ENCODE measurements around the gene SRGAP3. TPM values are rescaled to one million over a fixed set of nuclear protein-coding genes. Genes with fewer than 3 reads are reported as not detected.

Gene SRGAP3
- total and polyA plus RNA-seq, 7 donors: 0.69 to 7.7 (median 5.8) TPM

GRCh38 chr3:9133656-9134055 lies 115.8 kb downstream of the SRGAP3 start:
- Histone ChIP-seq H3K27me3 (peaks cover 0 to 6% (median 4%) of the 10 kb centered on the region in 3 donors), H3K4me1 (peaks cover 0 to 13% (median 8%) of the 10 kb centered on the region in 4 donors), H3K4me3 (no peak overlapping the region), H3K9me3 (no peaks in the 10 kb centered on the region), H3K27ac (no peak overlapping the region), H3K36me3 (no peaks in the 10 kb centered on the region)
- no peak for TF ChIP-seq EP300 (IDR thresholded peaks at IDR 0.05)
- no peak for TF ChIP-seq POLR2AphosphoS5 (IDR thresholded peaks at IDR 0.05)
- TF ChIP-seq POLR2A (IDR thresholded peaks at IDR 0.05): no peak
- TF ChIP-seq CTCF (IDR thresholded peaks at IDR 0.05): no peak
- no peak for DNase-seq
- intact Hi-C loops (cut with DNase I): no loop called here
- 13 to 63% methylated on average over 3 of the region's 3 CpGs for WGBS, 2 donors

- Histone ChIP-seq H3K9me3 (no peaks in the 10 kb centered on the region), H3K36me3 (no peaks in the 10 kb centered on the region), H3K4me3 (no peak overlapping the region), H3K4me1 (no peaks in the 10 kb centered on the region), H3K27me3 (no peaks in the 10 kb centered on the region), H3K27ac (no peak overlapping the region)
- no peak for DNase-seq
- WGBS, 2 donors: 56 to 57% methylated on average over 8 of the region's 8 CpGs
- TF ChIP-seq POLR2A (IDR thresholded peaks at IDR 0.05) (no peak), CTCF (IDR thresholded peaks at IDR 0.05) (no peak), POLR2AphosphoS5 (IDR thresholded peaks at IDR 0.05) (no peak), EP300 (IDR thresholded peaks at IDR 0.05) (no peak)
- intact Hi-C loops (cut with DNase I): no loop called here
Observed at GRCh38 chr3:9130345-9131305, 118.8 kb downstream of the SRGAP3 start.

GRCh38 chr3:9129365-9129764 lies 120.1 kb downstream of the SRGAP3 start:
- WGBS, 2 donors: 72 to 92% methylated on average over 2 of the region's 2 CpGs
- DNase-seq: no peak
- no peaks in the 10 kb centered on the region for H3K4me1 ChIP-seq
- H3K36me3 ChIP-seq: no peaks in the 10 kb centered on the region
- intact Hi-C loops (cut with DNase I): no loop called here
- H3K27ac ChIP-seq: no peak overlapping the region
- no peaks in the 10 kb centered on the region for H3K27me3 ChIP-seq
- TF ChIP-seq EP300 (IDR thresholded peaks at IDR 0.05): no peak
- no peak for TF ChIP-seq CTCF (IDR thresholded peaks at IDR 0.05)
- TF ChIP-seq POLR2AphosphoS5 (IDR thresholded peaks at IDR 0.05): no peak
- TF ChIP-seq POLR2A (IDR thresholded peaks at IDR 0.05): no peak
- no peaks in the 10 kb centered on the region for H3K9me3 ChIP-seq
- no peak overlapping the region for H3K4me3 ChIP-seq

- H3K27ac ChIP-seq: no peak overlapping the region
- no peaks in the 10 kb centered on the region for H3K36me3 ChIP-seq
- WGBS, 2 donors: 65 to 72% methylated on average over 7 of the region's 7 CpGs
- H3K27me3 ChIP-seq: no peaks in the 10 kb centered on the region
- H3K4me3 ChIP-seq: no peak overlapping the region
- intact Hi-C loops (cut with DNase I): no loop called here
- H3K9me3 ChIP-seq: no peaks in the 10 kb centered on the region
- H3K4me1 ChIP-seq: no peaks in the 10 kb centered on the region
- TF ChIP-seq POLR2A (IDR thresholded peaks at IDR 0.05) (no peak), POLR2AphosphoS5 (IDR thresholded peaks at IDR 0.05) (no peak), EP300 (IDR thresholded peaks at IDR 0.05) (no peak), CTCF (IDR thresholded peaks at IDR 0.05) (no peak)
- no peak for DNase-seq
Observed at GRCh38 chr3:9125278-9125951, 124.0 kb downstream of the SRGAP3 start.
